ENCODE results near the gene PLCD3.

The PLCD3 gene

GRCh38 chr17:45132320-45132571 lies at the start of gene PLCD3:
TSS of gene PLCD3 (minus strand) at chr17:45132515. CDS start at chr17:45132410, 105 bp downstream.
- no peak for DNase-seq (ENCODE audit: low read depth)

- no peak for DNase-seq (ENCODE audit: low read depth)
Observed at GRCh38 chr17:45177563-45177962, 45.2 kb upstream of the PLCD3 start.

- DNase-seq (ENCODE audit: low read depth): no peak
Observed at GRCh38 chr17:45175759-45176115, 43.4 kb upstream of the PLCD3 start.

- no peak for DNase-seq (ENCODE audit: low read depth)
Observed at GRCh38 chr17:45172541-45173286, 40.4 kb upstream of the PLCD3 start.

- DNase-seq (ENCODE audit: low read depth): no peak
Observed at GRCh38 chr17:45172232-45172540, 39.9 kb upstream of the PLCD3 start.

- no peak for DNase-seq (ENCODE audit: low read depth)
Observed at GRCh38 chr17:45171338-45172231, 39.3 kb upstream of the PLCD3 start.

- DNase-seq (ENCODE audit: low read depth): no peak
Observed at GRCh38 chr17:45170931-45171337, 38.6 kb upstream of the PLCD3 start.

- DNase-seq (ENCODE audit: low read depth): no peak
Observed at GRCh38 chr17:45170280-45170930, 38.1 kb upstream of the PLCD3 start.

GRCh38 chr17:45168991-45169752 lies 36.9 kb upstream of the PLCD3 start:
- no peak for DNase-seq (ENCODE audit: low read depth)

- DNase-seq (ENCODE audit: low read depth): no peak
Observed at GRCh38 chr17:45164734-45165269, 32.5 kb upstream of the PLCD3 start.

GRCh38 chr17:45162025-45162687 lies 29.8 kb upstream of the PLCD3 start:
- no peak for DNase-seq (ENCODE audit: low read depth)

GRCh38 chr17:45161288-45162024 lies 29.1 kb upstream of the PLCD3 start, which contains the start of gene HEXIM2:
TSS of gene HEXIM2 (plus strand) at chr17:45161875. CDS start at chr17:45162794, 919 bp downstream.
- peak; percentile 96 for DNase-seq (ENCODE audit: low read depth)

GRCh38 chr17:45160447-45161287 lies 28.4 kb upstream of the PLCD3 start:
- peak; percentile 49 for DNase-seq (ENCODE audit: low read depth)

- DNase-seq (ENCODE audit: low read depth): no peak
Observed at GRCh38 chr17:45156242-45156641, 23.9 kb upstream of the PLCD3 start.

GRCh38 chr17:45155483-45155882 lies 23.2 kb upstream of the PLCD3 start:
- no peak for DNase-seq (ENCODE audit: low read depth)

- DNase-seq (ENCODE audit: low read depth): no peak
Observed at GRCh38 chr17:45155029-45155428, 22.7 kb upstream of the PLCD3 start.

GRCh38 chr17:45150911-45151809 lies 18.8 kb upstream of the PLCD3 start:
- no peak for DNase-seq (ENCODE audit: low read depth)

Measured in activated T-helper 9 cell treated with anti-CD3 and anti-CD28 coated beads, Interleukin-2, amount 50 U/mL, for 16 hours (primary cell).